Lung (tissue), 12 donors: ENCODE results near the gene HSPD1. TPM values are rescaled to one million over a fixed set of nuclear protein-coding genes. Genes with fewer than 3 reads are reported as not detected.

Experiments used
- ATAC-seq: fragments of 200-7000 bp; cut with Tn5 transposase; one replicate; pipeline ENCODE4 v1.9.1; 2020; ENCODE audit warnings: moderate number of reproducible peaks; ENCODE audit not compliant: insufficient read depth, low FRiP score
- DNase-seq, 3 donors: peaks; one replicate each; pipeline ENCODE4 v3.0.0-alpha.2; 2013 to 2017
- H3K27ac ChIP-seq, 2 donors: one replicate each; pipeline ENCODE4 v1.5.1; 2013; ENCODE audit warnings: mild to moderate bottlenecking in 2 of 2, moderate library complexity in 2 of 2, control low read depth in 1 of 2, inconsistent platforms in 1 of 2, low read depth in 1 of 2, low read length in 1 of 2
- H3K27me3 ChIP-seq, 3 donors: one replicate each; pipeline ENCODE4 v1.5.1; 2013; ENCODE audit warnings: low read length in 2 of 3; ENCODE audit not compliant: control insufficient read depth in 3 of 3, insufficient read depth in 3 of 3
- H3K36me3 ChIP-seq, 4 donors: one replicate each; pipeline ENCODE4 v1.5.1; 2013; ENCODE audit warnings: low read length in 4 of 4, mild to moderate bottlenecking in 1 of 4, moderate library complexity in 1 of 4; ENCODE audit not compliant: control insufficient read depth in 4 of 4, insufficient read depth in 4 of 4
- H3K4me1 ChIP-seq, 5 donors: one replicate each; pipeline ENCODE4 v1.5.1; 2013; ENCODE audit warnings: low read length in 5 of 5, mild to moderate bottlenecking in 2 of 5, moderate library complexity in 1 of 5; ENCODE audit not compliant: control insufficient read depth in 5 of 5, insufficient read depth in 5 of 5
- H3K4me3 ChIP-seq: one replicate; pipeline ENCODE4 v1.5.1; 2013; ENCODE audit warnings: mild to moderate bottlenecking, control low read depth, moderate library complexity
- H3K9ac ChIP-seq, 2 donors: one replicate each; pipeline ENCODE4 v1.5.1; 2013; ENCODE audit warnings: low read length in 2 of 2, control low read depth in 1 of 2; ENCODE audit not compliant: insufficient read depth in 1 of 2
- H3K9me3 ChIP-seq, 4 donors: one replicate each; pipeline ENCODE4 v1.5.1; 2013; ENCODE audit warnings: low read length in 3 of 4, mild to moderate bottlenecking in 1 of 4, moderate library complexity in 1 of 4; ENCODE audit not compliant: control insufficient read depth in 4 of 4, insufficient read depth in 3 of 4
- CTCF ChIP-seq: IDR thresholded peaks from 2 replicates; pipeline ENCODE4 v1.5.1; 2012; ENCODE audit warnings: mild to moderate bottlenecking; ENCODE audit errors: control extremely low read depth, extremely low read depth
- WGBS, 2 donors: extraction: QIAGEN DNeasy Blood & Tissue Kit; methylation state at CpG; one replicate each; pipeline ENCODE4 v1.1.7; 2013; 5-methylcytosine and 5-hydroxymethylcytosine counted together
- polyA plus RNA-seq, 2 donors: library from polyadenylated mRNA; stranded (reverse); fragments of 200-250 nt; gene quantifications; one replicate each; pipeline ENCODE4 v1.2.1, GENCODE V29; 2013
- total RNA-seq, 2 donors: library from RNA; depleted of rRNA in 1 of 2; stranded (reverse); fragments of >200 nt in 1 of 2; gene quantifications; one replicate each; pipeline ENCODE4 v1.2.1, GENCODE V29; 2014 to 2021
- donor health status: control.
- donor health status: control.
- donor health status: Bipolar disorder and iron deficiency.
- donor health status: healthy.
- donor health status: DM: yes; HTN: yes; CAD: no.

HSPD1 gene
- total and polyA plus RNA-seq, 4 donors = 154 to 416 (median 189) TPM

GRCh38 chr2:197500503-197501131 is 977 bp upstream of the HSPD1 start:
- Histone ChIP-seq H3K9me3 (no peaks in the 10 kb centered on the region), H3K27me3 (no peaks in the 10 kb centered on the region), H3K4me1 (peaks cover 0 to 20% (median 10%) of the 10 kb centered on the region in 5 donors), H3K9ac (peak overlapping the region; percentile 74 to 100), H3K36me3 (peaks cover 9 to 35% (median 24%) of the 10 kb centered on the region in 4 donors), H3K27ac (peak overlapping the region; percentile 87 to 97), H3K4me3 (peak overlapping the region; percentile 88)
- WGBS, 2 donors = 0 to 1% methylated on average over 29 to 30 of the region's 30 CpGs
- TF ChIP-seq CTCF = no peak
- no peak for ATAC-seq
- peak in 2 of 3 donors; percentile 34 to 61 for DNase-seq

- H3K4me3 ChIP-seq = peak overlapping the region; percentile 96
- H3K9ac ChIP-seq = peak overlapping the region; percentile 79 to 97
- ATAC-seq (peak; percentile 21), DNase-seq (peak; percentile 66 to 73 (median 70))
- no peaks in the 10 kb centered on the region for H3K9me3 ChIP-seq
- no peak for TF ChIP-seq CTCF
- peaks cover 7 to 43% (median 32%) of the 10 kb centered on the region in 4 donors for H3K36me3 ChIP-seq
- WGBS, 2 donors = 0% methylated on average over 46 of the region's 46 CpGs
- H3K27ac ChIP-seq = peak overlapping the region; percentile 87 to 97
- H3K4me1 ChIP-seq = peaks cover 0 to 21% (median 10%) of the 10 kb centered on the region in 5 donors
- no peaks in the 10 kb centered on the region for H3K27me3 ChIP-seq
Observed at GRCh38 chr2:197498937-197499593, 575 bp downstream of the HSPD1 start.

GRCh38 chr2:197498235-197498936 is 1.3 kb downstream of the HSPD1 start:
- Histone ChIP-seq H3K27ac (peak overlapping the region in 1 of 2 donors; percentile 97), H3K36me3 (peaks cover 4 to 42% (median 30%) of the 10 kb centered on the region in 4 donors), H3K9me3 (no peaks in the 10 kb centered on the region), H3K9ac (peak overlapping the region; percentile 79 to 97), H3K27me3 (no peaks in the 10 kb centered on the region), H3K4me3 (peak overlapping the region; percentile 96), H3K4me1 (peaks cover 0 to 21% (median 10%) of the 10 kb centered on the region in 5 donors)
- ATAC-seq (no peak), DNase-seq (peak in 2 of 3 donors; percentile 26 to 30)
- no peak for TF ChIP-seq CTCF
- WGBS, 2 donors = 16 to 18% methylated on average over 14 of the region's 14 CpGs
